Ramos (cell line): ENCODE measurements around the gene PHOX2A.
"Not testable (repeated sequence)": the region's sequence is repeated elsewhere in the genome, so short reads cannot be mapped to it uniquely, and the experiment has no call there.

ENCODE experiments used
- in situ Hi-C: fragments of 300-500 bp; cut with MboI; formaldehyde crosslinking; loops from one replicate; pipeline ENCODE4 v1.14.3; 2022; ENCODE audit warnings: low sequenced_read_pairs; ENCODE audit not compliant: unreplicated experiment

The PHOX2A gene

DNA sequence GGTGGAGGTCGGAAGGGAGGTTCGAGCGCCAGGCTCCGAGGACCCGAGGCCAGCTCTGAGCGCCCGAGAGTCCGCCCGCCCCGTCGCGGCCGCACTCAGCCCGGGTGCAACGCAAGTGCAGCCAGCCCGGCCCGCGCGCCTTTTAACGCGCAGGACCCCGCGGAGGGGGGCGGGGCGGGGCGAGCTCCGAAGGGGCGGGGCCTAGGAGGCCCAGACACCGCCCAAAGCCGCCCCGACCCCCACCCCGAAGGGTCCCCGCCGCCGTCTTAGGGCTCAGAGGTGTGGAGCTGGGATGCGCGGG, at the start of gene PHOX2A:
Gene PHOX2A, minus strand, starts transcription at position 117 of the 301 bp plus-strand sequence. CDS start 172 bp downstream, outside the sequence.
- in situ Hi-C loops = no loop called here

DNA sequence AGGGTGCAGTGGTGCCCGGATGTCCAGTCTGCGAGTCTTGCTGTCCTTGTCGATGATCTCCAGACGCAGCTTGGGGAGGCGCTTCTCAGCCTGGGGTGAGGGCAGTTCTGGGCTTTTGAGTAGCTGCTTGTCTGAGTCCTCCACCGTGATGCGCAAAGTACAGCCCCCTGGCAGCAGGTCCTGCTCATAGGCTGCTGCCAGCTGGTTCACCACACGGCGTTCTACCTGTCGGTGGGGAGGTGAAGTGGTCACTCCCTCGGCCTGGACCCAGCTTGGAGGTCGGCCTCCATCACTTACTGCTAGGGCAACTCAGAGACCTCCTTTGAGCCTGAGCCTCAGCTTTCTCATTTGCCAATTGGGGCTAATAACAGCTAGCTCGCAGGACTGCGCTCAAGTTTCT, 49.4 kb upstream of the PHOX2A start:
- in situ Hi-C loops = no loop called here

DNA sequence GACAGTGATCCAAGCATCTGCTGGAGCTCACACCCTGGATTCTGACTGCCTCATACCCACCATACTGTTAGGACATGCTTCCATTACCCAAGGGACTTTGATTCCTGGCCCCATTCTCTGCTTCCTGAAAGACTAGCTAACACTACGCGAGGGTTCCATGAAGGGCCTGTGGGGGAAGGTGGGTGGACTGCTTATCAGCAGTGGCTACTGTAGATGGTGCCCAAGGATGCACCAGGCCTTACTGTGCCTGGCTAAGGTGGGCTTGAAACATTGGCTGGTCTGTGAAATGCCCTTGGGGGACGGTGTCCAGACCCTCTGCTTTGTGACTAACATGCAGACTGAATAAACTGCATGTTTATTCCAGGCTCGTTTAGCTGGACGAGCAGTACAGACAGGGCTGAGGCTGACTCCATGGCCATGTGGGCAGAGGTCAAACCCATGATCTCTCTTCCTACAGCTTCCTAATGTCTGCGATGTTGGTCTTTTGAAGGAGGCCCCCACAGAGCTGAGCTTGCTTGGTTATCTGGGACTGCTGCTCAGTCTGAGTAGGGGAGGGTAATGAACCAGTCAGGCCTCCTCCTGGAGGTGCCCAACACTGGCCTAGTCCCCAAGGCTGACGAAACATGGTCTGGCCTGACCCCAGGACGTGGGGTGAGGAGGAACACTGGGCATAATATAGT, 48.3 kb upstream of the PHOX2A start:
- in situ Hi-C loops = no loop called here

DNA sequence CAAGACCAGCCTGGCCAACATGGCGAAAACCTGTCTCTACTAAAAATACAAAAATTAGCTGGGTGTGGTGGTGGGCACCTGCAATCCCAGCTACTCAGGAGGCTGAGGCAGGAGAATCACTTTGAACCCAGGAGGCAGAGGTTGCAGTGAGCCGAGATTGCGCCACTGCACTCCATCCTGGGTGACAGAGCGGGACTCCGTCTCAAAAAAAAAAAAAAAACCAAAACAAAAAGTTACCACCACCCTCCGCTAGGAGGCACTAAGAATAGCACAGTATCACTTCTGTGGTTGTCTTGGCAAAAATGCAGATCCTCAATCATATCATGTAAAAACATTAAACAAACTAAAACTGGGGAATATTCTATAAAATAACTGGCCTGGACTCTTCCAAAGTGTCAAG, 46.8 kb upstream of the PHOX2A start:
- in situ Hi-C loops = not testable (repeated sequence)

DNA sequence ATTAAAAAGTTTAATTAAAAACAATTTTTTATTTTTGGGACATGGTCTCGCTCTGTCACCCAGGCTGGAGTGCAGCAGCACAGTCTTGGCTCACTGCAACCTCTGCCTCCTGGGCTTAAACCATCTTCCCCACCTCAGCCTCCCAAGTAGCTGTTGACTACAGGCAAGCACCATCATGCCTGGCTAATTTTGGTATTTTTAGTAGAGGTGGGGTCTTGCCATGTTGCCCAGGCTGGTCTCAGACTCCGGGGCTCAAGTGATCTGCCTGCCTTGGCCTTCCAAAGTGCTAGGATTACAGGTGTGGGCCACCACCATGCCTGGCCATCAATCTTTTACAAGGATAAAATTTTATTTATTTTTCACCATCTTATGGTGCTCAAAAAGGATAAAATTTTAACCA, 43.3 kb upstream of the PHOX2A start:
- in situ Hi-C loops = no loop called here

DNA sequence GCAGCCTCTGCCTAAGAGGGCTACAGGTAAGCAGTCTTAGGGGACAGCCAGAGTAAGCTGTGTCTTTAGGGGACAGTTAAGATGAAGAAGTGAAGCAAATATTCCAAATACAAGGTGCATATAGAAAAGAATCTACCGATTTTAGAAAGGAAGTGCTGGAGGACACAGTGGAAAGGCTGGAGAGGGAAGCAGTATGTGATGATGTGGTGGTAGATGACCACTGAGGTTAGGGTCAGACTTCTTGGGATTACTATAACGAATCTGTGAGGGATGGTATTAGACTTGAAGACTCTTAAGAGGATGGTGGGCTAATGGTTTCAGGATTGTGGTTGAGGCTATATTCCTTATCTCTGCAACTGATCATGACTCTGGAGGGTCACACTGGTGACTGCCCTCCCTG, 40.0 kb upstream of the PHOX2A start:
- in situ Hi-C loops = no loop called here

DNA sequence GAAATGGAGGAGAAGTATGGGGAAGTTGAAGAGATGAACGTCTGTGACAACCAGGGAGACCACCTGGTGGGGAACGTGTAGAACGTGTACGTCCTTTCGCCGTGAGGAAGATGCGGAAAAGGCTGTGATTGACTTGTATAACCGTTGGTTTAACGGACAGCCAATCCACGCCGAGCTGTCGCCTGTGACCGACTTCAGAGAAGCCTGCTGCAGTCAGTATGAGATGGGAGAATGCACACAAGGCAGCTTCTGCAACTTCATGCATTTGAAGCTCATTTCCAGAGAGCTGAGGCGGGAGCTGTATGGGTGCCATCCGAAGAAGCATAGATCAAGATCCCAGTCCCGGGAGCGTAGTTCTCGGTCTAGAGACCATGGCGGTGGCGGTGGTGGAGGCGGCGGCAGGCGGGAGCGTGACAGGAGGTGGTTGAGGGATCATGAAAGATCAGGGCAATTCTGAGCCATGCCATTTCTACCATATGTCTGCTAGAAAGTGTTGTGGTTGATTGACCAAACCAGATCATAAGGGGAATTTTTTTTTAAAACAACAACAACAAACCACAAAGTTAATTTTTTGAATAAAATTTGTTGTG, 36.8 kb upstream of the PHOX2A start:
- in situ Hi-C loops = no loop called here

DNA sequence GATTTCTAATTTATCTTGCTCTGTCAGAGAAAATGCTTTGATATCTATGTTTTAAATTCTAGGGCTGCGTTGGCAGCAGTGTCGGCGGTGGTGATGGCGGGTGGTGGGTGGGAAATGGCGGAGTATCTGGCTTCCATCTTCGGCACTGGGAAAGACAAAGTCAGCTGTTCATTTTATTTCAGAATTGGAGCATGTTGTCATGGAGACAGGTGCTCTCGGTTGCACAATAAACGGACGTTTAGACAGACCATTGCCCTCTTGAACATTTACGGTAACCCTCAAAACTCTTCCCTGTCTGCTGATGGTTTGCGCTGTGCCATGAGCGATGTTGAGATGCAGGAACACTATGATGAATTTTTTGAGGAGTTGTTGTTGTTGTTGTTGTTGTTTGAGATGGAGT, 36.1 kb upstream of the PHOX2A start:
- in situ Hi-C loops = no loop called here

DNA sequence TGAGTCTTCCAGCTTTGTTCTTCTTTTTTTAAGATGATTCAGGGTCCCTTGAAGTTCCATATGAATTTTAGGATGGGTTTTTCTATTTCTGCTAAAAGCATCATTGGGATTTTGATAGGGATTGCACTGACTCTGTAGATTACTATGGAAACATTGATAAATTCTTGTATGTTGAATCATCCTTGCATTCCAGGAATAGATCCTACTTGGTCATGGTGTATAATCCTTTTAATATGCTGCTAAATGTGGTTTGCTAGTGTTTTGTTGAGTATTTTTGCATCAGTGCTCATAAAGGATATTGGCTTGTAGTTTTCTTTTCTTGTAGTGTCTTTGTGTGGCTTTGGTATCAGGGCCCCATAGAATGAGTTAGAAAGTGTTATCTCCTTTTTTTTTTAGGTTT, 34.9 kb upstream of the PHOX2A start:
- in situ Hi-C loops = no loop called here

DNA sequence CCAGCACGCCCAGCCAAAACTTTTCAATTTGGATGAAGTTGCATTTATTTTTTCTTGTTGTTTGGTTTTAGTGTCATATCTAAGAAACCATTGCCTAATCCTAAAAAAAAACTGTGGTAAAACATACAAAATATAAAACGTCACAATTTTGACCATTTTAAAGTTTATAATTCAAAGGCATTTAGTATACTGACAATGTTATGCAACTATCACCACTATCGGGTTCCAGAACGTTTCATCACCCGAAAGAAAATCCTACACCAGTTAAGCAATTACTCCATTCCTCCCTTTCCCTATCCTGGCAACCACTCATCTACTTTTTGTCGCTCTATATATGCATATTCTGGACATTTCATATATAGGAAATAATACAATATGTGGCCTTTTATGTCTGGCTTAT, 30.5 kb upstream of the PHOX2A start:
- in situ Hi-C loops = no loop called here

DNA sequence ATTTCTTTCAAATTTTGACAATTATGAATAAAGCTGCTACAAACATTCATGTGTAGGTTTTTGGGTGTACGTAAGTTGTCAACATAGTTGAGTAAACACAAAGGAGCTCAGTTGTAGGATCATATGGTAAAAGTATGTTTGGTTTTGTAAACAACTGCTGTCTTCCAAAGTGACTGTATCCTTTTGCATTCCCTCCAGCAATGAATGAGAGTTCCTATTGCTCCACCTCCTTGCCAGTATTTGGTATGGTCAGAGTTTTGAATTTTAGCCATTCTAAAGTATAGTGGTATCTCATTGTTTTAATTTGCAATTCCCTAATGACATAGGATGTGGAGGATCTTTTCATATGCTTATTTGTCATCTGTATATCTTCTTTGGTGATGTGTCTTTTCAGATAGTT, 28.0 kb upstream of the PHOX2A start:
- in situ Hi-C loops = no loop called here

DNA sequence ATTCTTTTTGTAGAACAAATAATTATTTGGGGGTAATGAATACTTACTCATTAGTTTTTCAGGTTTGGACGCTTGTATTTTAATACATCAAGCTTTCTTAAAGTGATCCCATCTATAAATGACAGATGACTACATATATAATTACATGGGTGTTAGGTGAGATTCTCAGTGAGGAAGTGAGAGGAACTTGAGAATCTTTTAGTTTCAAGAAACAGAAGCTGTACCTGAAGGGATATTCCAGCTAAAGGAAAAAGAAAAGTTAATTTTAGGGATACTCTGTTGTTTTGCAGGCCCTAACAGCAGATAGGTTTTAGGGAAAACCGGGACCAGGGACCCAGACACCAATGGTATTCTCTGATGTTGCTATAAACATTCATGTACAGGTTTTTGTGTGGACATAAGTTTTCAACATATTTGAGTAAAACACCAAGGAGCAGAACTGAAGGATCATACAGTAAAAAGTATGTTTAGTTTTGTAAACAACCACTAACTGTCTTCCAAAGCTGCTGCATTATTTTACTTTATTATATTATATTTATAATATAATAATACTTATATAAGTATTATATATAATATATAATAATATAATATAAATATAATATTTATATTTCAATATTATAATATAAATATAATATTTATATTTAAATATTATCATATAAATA, 24.1 kb upstream of the PHOX2A start:
- in situ Hi-C loops = no loop called here

DNA sequence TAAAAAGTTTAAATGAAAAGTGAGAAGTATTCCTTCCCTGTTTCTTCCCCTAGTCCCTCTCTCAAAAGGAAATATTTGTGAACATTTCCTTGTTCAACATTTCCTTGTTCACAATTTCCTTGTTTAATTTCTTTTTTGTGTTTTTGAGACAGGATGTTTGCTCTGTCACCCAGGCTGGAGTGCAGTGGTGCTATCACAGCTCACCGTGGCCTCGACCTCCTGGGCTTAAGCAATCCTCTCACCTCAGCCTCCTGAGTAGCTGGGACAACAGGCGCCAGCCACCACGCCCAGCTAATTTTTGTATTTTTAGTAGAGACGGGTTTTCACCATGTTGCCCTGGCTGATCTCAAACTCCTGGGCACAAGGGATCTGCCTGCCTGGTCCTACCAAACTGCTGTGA, 23.0 kb upstream of the PHOX2A start:
- in situ Hi-C loops = not testable (repeated sequence)

DNA sequence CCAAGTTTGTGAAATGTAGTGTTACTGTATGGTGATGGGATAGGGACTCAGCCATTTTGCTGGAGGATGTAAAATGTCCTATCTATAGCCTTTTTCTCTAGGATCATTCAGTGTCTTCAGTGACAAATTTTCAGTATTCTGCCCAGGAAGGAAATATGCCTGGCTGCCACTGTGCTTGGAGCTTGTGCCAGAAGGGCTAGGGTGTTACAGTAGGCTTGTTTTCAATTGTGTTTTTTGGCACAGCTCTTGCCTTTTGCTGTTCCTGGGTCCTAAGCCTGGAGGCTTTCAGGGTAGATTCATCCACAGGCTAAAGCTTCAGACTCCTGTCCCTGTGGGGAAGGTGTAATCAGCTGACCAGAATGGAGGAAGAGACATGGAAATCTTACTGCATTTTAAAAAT, 22.0 kb upstream of the PHOX2A start:
- in situ Hi-C loops = no loop called here

DNA sequence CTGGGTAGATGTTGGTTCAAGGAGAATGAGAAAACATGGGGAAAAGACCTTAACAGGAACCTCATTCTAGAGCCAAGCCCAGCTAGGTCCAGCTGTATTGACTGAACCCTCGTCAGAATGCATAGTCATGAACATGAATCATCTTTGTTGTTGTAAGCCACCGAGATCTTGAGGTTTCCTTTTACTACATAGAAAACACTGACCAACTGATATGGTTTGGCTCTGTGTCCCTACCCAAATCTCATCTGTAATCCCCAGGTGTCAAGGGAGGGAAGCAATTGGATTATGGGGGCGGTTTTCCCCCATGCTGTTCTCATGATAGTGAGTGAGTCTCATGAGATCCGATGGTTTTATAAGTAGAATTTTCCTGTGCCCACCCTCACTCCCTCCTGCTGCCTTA, 19.4 kb upstream of the PHOX2A start:
- in situ Hi-C loops = no loop called here

DNA sequence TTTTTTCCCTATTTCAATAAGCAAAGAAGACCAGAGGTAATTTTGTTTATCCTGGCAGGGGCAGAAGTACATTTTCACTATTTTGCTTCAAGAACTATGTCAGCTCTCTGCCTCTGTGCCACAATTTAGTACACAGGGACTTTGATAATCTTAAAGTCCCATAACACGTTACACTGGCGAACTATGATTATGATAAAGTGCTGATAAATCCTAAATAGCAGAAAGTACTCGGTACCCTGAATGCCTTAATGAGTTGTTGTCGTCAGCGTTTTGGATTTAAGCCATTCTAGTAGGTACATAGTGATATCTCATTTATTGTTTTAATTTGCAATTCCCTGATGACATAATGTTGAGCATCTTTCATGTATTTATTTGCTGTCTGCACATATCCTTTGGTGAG, 16.6 kb upstream of the PHOX2A start:
- in situ Hi-C loops = no loop called here

DNA sequence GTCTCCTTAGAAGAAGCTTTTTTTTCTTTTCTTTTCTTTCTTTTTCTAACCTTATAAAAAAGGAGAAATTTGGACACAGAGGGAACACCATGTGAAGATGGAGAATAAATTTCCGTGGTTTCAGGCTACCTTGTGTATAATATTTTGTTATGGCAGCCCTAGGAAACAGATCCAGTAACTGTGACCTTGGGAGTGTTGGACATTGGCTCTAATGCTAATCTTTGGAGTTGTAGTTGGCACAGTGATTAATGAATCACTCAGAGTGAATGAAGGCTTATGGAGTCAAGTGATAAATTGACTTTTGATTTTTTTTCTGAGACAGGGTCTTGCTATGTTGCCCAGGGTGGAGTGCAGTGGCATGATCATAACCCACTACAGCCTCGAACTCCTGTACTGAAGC, 15.5 kb upstream of the PHOX2A start:
- in situ Hi-C loops = no loop called here

DNA sequence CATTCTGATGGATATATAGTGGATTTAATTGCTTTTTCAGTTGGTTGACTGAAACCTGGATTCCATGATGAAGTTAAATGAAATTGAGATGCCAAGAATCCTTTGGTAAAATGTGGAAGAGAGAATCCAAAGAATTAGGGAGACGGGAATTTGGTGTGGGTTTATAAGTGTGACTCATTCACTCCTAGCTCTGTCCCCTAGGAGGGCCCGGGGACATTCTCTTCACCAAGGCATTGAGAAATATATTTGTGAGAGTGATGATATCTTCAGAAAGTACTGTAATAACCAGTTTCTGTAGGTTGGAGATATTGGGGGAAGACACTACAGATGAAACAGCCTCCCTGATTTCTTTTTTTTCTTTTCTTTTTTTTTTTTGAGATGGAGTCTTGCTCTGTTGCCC, 13.6 kb upstream of the PHOX2A start:
- in situ Hi-C loops = no loop called here

DNA sequence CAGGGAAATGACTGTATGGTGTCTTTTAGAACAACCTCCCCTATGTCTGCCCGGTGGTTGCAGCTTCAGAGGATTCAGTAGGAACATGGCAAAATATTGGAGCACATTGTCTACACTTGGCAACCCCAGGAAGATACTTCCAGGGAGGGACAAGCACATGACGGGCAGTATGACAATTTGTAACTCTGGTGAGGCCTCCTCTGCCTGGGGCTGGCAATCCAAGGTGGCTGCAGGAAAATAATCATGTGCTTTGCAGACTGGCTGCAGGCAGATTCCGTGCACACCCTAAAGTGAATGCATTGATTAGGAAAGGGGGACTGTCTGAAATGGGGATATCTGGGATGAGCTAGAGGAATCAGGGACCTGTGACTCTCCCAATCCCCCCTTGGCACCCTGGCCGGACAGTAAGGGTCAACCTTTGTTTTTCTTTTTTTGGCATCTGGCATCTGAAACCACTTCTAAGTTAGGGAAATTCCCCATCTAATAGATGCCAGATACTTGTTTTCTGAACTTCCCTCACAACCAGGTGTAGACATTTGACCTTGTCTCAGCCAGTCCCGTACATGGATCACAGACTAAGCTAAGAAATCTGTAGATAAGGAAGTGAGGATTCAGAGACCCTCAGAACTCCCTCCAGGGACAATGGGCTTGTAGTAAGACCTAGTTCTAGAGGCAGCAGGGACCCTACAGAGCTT, 10.5 kb upstream of the PHOX2A start:
- in situ Hi-C loops = no loop called here

DNA sequence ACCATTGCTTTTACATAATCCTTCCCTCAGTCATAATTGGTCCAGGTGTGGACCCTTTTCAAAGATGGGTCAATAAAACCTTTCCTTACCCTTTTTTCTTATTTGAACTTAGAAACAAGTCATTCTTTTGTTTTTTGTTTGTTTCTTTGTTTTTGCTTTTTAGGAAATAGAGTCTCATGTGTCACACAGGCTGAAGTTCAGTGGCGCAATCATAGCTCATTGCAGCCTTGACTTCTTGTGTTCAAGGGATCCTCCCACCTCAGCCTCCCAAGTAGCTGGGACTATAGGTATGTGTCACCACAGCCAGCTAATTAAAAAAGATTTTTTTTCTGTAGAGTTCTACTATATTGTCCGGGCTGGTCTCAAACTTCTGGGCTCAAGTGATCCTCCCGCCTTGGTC, 9.4 kb upstream of the PHOX2A start:
- in situ Hi-C loops = no loop called here

DNA sequence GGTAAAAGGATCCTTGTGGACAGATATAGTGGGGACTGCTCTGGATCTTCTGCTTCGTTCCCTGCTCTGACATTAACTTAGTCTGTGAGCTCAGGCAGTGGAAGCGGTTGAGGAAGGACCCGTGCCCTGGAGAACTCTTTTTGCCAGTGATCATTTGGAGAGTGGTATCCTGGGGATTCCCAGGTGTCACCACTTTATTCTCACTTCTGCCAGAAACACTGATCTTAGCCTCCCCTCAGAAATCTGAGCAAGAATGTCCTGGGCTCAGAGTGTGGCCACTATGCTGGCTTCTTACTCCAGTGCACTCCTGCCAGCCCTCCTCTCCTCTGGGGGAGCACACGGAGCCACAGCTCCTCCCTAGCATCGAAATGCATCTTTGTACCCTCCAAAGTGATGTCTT, 7.6 kb upstream of the PHOX2A start:
- in situ Hi-C loops = no loop called here
